DMS114 treated with DMSO at 0.1 percent for 48 hours (cell line): Measurements from ENCODE around the gene SPOCK1.
A peak's percentile ranks its signal among the peaks of the same experiment; 100 is the strongest.
"Not testable (repeated sequence)": the region's sequence is repeated elsewhere in the genome, so short reads cannot be mapped to it uniquely, and the experiment has no call there.

Source experiments
- DNase-seq: peaks from one replicate; lab custom pipeline; 2025; ENCODE audit not compliant: unreplicated experiment; lab: John Stamatoyannopoulos, UW

Gene SPOCK1

DNA sequence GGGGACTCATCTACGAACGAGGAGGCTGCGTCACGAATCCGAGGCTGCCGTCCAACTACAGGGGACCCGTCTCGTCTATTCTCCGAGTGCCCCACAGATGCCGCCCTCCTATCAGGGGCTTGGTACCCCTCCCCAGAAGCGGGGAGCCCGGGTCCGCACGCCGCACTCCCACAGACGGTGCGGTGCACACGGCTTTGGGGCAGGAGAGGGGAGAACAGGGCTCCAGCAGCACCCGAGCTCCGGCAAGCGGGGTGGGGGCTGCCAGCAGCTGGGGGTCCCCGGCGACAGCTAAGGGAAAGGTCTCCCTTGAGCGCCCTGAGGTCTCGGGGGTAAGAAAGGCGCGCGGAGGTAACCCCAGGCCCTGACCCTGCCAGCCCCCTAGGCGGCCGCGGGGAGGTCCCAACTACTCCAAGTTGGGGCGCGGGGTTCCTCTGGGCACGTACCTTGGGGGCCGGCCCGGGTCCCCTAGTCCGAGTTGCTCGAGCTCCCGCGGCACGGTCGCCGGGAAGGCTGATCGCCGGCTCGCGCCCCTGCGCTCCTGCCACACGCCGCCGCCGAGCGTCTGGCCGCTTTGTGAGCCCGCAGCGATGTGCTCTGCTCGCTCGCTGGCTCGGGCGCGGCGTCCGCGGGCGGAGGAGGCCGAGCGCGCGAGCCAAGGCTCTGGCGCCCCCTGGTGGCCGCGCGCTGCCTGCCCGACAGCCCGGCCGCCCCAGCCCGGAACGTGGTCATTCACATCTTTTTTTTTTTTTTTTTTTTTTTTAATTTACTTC is at the start of gene SPOCK1:
TSS of gene SPOCK1 (minus strand) at position 591 of the 770 bp plus-strand sequence.
- DNase-seq = peak; percentile 34

DNA sequence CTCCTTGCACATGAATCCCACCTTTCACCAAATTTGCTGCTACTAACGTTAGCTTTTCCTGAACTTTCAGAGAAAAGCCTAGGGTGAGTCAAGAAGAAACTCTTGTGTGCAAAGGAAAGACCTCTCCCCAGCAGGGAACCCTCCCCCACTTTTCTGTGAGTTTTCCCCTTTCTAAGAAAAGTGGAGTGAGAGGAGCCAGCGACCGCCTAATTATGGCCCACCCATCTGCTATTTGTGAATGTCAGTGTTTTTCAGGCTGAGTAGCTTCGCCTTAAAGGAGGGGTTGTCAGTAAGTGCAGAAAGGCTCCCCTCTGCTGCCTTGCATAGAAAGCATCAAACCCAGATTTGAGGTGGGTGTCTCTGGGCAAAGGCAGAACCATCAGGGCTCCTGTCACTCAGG is 46.8 kb upstream of the SPOCK1 start:
- no peak for DNase-seq

DNA sequence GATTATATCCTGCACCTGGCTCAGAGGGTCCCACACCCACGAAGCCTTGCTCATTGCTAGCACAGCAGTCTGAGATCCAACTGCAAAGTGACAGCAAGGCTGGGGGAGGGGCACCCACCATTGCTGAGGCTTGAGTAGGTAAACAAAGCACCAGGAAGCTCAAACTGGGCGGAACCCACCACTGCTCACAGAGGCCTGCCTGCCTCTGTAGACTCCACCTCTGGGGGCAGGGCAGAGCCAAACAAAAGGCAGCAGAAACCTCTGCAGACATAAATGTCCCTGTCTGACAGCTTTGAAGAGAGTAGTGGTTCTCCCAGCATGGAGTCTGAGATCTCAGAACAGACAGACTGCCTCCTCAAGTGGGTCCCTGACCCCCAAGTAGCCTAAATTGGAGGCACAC is 36.3 kb upstream of the SPOCK1 start:
- DNase-seq = not testable (repeated sequence)

DNA sequence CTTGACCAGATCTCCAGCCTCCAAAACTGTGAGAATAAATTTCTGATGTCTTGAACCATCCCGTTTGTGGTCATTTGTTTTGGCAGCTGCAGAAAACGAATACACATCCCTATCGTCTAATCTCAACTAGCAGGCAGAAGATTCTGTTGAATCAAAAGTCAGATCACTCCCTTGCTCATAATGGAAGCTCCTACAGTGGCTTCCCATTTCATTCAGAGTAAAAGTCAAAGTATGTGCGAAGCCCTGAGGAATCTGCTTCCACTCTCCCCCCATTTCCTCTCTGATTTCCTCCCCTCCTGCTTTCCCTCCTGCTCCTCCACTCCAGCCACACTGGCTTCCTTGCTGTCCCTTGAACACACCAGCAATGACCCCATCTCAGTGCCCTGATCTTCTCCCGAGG is 34.8 kb upstream of the SPOCK1 start:
- no peak for DNase-seq

DNA sequence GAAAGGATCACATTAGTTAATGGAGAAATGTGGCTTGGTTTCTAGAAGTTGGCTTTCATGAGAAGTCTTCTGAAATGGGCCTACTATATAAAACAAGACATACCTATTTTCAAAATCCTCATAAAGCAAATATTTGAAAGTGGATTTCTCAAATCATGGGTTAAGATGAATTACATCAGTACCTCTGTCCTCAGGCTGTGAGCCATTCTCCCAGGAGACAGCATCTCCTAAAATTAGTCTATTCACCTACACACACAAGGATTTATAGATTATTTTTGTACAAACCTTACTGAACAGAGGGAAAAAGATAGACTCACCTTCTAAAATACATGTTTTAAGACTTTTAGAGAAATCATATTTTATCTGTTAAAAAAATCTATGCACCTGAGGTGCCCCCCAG is 32.1 kb upstream of the SPOCK1 start:
- no peak for DNase-seq

DNA sequence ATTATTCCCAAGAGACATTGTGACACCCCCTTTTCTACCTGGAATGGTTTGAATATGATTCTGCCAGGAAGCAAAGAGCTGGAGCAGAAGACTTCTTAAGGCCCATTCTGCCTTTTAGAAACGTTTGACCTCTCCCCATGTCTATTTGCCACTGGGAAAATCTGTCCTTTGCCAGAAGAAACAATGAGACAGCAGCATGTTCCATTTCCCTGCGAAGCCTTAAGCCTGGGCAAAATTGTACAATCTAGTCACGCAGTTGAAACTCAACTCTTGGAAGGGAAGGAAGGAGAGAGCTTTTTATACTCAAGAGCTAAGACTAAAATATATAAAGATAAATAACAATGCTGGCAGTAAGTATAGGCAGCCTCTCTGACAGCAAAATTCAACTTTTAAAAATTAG is 22.1 kb upstream of the SPOCK1 start:
- DNase-seq = no peak

DNA sequence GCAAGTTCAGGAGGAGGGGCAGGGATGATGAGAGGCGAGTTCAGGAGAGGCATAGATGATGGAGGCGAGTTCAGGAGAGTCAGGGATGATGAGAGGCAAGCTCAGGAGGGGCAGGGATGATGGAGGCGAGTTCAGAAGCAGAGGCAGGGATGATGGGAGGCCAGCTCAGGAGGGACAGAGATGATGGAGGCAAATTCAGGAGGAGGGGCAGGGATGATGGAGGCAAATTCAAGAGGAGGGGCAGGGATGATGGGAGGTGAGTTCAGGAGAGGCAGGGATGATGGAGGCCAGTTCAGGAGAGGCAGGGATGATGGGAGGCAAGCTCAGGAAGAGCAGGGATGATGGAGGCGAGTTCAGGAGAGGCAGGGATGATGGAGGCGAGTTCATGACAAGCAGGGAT is 17.8 kb upstream of the SPOCK1 start:
- DNase-seq = no peak

DNA sequence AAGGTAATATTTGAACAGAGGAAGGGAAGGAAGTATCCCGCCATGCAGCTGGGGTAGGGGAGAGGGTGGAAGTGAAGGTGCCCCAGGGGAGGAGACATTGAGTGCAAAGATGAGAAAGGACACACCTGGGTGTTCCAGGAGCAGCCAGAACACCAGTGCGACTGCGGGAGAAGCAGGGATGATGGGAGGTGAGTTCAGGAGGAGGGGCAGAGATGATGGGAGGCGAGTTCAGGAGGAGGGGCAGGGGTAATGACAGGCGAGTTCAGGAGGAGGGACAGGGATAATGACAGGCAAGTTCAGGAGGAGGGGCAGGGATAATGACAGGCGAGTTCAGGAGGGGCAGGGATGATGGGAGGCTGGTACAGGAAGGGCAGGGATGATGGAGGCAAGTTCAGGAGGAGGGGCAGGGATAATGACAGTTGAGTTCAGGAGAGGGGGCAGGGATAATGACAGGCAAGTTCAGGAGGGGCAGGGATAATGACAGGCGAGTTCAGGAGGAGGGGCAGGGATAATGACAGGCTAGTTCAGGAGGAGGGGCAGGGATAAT is 17.2 kb upstream of the SPOCK1 start:
- DNase-seq = no peak

DNA sequence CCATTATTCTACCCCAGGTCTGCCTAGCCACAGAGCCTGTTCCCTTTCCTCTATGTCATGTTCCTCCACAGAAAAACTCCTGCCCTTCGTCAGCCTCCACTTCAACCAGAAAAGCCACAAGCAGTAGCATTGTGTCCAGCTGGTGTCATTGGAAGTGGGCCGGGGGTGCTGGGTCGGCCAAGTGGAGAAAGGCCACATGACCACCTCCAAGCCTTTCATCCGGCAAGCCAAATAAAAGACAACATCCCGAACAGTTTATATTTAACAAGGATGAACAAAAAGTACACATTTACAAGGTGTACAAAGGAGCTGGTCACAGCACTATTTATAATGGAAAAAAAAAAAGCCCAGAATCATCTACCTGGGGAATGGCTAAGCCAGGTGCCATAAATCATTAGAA is 16.1 kb upstream of the SPOCK1 start:
- no peak for DNase-seq

DNA sequence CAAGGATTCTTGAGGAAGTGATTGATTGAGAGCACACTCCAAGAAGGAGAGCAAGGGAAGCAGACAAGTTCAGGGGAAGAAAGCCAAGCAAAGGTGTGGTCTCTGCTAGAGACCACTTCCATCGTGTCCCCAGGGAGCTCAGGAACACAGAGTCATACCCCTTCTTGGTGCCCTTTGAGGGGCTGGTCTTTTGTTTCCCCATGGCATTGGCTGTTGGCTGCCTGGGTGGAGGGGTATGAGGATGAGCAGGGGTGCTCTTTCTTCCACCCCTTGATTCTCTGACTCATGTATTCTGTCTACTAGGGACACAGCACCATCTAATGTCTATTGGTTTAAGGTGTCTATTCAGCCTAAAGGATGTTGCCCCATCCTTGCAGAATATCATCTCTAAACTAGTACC is 11.5 kb upstream of the SPOCK1 start:
- no peak for DNase-seq

DNA sequence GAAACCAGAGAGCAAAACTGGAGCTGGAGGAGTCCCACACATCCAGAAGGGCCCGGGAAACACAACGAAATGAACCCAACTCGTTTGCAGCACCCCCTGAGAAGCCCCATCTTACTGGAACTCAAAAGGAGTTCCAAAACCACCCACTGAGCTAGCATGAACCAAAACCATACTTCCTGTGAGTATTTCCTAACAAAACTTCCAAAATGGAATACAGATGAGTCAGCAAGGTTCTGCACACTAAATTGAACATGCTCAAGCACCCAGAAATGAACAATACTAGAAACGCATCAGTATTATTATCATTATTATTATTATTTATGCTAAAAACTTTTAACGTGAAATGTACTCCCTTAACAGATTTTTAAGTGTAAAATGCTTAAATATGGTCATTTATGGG is 8.0 kb upstream of the SPOCK1 start:
- DNase-seq = no peak

DNA sequence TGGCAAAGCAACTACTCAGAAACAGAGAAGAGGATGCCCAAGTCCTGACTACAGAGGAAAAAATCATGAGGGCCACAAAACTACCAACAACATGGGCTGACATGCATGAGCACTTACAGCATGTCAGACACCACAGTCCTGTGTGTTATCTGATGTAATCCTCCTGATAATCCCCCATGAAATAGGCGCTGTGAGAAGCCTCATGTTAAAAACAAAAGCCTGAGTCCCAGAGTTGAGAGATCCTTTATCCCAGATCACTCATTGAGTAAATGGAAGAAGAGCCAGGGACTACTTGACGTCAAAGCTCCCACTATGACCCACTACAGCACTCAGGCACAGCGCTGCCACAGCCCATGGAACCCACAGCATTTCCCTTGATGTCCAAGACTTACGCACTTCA is 7.2 kb upstream of the SPOCK1 start:
- DNase-seq = no peak

DNA sequence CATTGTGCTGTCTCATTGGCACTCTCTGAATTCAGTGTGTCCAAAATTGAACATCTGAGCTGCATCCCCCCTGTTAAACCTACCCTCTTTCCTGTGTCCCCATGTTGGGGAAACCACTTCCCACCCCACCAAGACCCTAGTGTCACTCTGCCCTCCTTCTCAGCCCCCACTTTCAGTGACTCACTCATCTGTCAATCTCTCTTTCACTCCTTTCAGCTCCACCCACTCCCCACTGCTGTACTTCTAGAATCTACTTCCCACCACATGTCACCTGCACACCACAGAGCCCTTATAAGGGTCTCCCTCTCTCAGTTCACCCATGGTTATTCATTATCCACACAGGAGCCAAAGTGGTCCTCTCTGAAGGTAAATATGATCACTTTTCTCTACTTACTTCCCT is 5.8 kb upstream of the SPOCK1 start:
- no peak for DNase-seq

DNA sequence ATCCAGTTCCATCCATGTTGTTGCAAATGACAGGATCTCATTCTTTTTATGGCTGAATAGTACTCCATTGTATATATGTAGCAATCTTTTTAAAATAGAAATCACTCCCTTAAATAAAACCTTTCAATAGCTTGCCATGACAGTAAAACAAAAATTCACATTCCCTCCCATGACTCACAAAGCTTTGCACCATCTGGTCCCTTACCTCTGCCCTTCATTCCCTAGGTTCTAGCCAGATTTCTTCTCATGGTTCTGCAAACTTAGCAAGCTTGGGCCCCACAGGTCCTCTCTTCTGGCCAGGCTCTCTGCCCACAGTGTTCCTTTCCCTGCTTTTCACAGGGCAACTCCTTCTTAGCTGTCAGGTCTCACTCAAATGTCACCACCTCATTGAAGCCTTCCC is 4.3 kb upstream of the SPOCK1 start:
- DNase-seq = no peak

DNA sequence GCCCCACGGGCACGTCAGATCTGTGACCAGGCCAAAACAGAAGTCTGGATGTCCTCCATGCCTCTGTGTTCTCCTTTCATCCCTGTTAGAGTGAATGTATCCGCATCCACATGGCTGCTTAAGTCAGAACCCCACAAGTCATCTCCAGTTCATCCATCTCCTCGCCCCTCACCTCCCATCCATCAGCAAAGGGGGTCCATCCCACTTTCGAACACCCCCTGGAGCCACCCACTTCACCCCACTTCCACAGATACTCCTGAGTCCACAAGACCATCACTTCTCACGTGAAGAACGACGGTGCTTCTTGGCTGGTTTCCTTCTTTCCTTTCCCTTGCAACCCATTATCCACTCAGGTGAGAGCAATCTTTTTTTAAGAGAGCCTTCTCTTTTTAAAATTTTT is 3.5 kb upstream of the SPOCK1 start:
- no peak for DNase-seq

DNA sequence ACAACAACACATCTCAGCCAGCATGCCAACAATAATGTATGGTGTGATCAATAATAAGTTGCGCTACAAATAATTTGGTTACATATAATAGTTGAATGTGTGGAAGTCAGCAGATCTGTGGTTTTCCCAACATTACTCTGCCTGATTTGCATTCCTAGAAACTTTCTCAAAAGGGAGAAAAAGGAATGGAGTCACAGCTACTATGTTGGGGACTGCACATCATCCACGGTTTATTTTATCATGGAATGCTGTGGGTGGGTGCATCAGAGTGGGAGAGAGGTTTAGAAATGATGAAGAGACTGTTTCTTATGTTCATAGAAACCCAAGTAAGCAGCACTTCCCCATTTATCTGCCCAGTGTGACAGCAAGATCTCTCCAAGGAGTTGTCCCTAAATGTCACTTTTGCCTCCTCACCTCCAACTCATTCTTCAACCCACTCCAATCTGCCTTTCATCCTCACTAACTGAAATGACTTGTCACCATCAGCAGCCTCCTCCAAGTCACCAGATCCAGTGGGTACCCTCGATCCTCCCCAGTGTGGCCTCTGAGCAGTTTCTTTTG is 2.8 kb upstream of the SPOCK1 start:
- DNase-seq = no peak

DNA sequence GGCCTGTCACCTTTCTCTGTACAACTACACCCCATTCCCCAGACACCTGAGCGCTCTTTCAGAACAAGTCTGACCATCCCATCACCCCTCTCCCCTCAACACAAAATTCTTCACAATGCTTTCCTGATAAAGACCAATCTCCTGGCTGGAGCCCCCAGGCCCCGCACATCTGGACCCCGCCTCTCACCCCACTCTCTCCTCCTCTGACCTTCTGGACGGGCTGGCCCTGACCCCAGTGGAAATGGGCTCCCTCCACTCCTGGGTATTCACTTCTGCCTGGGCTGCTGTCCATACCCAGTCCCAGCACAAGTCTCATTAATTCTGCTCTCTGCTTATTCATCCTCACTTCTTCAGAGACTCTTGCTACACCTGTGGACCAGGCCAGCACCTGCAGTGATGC is 2.1 kb upstream of the SPOCK1 start:
- DNase-seq = no peak

DNA sequence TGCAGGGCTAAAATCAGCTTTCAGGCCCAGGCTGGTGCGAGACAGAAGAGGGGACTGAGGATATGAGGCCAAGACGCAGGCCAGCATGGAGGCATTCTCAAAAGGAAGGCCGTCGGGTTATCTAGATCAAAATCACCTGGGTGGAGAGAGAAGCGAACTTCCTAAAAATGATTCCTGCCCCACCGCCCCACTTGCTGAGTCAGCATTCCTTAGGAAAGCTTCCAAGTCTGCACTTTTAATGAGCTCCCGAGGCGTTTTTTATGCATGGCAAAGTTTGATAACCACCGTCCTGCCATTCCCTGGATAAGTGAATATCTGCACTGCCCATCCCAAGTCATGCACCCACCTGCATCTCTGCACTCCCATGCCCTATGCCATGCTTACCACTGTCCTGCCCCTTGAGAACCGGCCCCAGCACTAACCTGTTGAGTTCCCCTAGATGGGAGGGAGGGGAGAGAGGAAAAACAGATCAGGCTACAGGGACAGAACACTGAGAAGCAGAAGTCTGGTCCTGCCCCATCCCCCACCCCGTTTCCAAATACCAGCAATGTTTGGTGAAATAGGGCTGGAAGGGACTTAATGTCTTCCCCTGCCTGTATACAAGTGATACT is 1.6 kb upstream of the SPOCK1 start:
- DNase-seq = no peak

DNA sequence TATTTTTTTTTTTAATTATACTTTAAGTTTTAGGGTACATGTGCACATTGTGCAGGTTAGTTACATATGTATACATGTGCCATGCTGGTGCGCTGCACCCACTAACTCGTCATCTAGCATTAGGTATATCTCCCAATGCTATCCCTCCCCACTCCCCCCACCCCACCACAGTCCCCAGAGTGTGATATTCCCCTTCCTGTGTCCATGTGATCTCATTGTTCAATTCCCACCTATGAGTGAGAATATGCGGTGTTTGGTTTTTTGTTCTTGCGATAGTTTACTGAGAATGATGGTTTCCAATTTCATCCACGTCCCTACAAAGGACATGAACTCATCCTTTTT is 351 bp upstream of the SPOCK1 start:
- not testable (repeated sequence) for DNase-seq

DNA sequence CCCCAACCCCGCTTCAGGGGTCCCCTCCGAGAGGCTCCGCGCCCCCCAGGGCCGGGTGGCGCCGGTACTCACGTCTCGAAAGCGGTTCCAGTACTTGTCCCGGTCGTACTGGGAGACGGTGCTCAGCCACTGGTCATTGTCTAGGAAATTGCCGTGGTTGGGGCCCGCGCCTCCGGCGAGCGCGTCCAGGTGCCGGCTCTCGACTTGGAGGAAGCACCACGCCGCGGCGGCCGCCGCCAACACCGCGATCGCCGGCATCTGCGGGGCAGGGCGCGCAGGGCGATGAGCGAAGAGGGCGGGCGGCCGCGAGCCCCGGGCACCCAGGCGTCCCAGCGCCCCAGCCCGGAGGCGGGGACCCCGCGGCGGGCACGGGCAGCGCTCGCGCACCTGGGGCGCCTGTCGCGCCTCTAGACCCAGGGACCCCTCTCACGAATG is 808 bp downstream of the SPOCK1 start:
- no peak for DNase-seq

DNA sequence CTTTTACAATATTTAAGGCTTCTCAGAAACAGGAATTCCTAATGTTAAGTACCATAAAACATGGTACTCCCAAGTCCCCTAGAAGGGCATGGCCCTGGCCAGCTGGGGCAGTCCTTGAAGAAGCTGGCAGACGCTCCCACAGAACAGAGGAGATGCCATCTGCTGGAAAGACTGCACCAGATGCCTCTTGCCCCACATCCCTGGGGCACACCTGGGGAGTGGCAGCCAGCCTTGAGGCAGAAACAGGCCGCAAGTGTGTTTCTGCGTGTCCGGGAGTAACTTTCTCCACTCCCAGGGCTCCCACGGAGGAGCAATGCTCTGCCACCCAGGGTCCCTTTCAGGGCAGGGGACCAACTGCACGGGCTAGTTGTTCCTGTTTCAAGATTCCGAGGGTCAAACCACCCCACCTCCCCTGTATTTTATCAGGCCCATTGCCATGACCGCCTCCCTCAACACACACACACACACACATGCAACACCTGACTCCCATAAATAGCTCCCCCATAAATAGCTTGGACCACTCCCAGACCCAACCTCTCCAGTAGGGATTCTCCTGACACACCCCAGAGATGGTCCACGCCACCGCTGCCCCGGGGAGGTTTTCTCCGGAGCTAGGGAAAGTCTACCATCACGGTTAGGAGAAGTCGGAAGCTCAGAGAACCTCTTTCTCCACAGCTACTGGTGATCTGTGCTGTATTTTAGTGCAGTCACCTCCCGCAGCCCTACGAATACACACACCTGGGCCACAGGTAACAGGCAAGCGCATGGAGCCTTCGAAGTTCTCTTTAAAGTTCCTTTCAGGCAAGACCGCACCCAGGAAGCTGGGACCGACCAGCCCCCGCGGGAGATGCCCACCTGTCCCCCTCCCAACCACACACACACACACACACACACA is 1.5 kb downstream of the SPOCK1 start:
- DNase-seq = no peak
